B cell (primary cell): ENCODE results near the gene TBC1D1.

Experiments
- CTCF ChIP-seq: fragments of 200-600 bp; IDR thresholded peaks from one replicate; pipeline ENCODE4 v1.8.0; 2022; ENCODE audit warnings: antibody characterized with exemption, mild to moderate bottlenecking
- EZH2 ChIP-seq: IDR thresholded peaks from 2 replicates; pipeline ENCODE4 v1.6.1; 2012; ENCODE audit warnings: borderline replicate concordance, low read depth, mild to moderate bottlenecking, moderate library complexity, low read length; ENCODE audit not compliant: insufficient read depth, poor library complexity, severe bottlenecking

DNA sequence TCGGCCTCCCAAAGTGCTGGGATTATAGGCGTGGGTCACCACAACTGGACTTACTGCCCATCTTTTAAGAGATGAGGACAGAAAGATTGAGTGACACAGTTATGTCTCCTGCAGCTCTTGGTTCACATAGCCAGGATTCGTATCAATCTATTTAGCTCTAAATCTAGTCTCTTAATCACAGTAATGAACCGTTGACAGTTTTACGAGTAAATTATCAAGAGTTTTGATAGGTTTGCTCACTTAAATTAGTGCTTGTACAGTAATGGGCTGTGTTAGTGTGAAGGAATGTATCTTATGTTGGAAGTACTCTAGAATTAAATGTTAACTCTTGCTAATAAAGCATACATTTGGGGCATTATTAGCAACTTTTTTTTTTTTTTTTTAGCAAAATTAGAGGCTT, 175.0 kb downstream of the TBC1D1 start:
- no peak for TF ChIP-seq CTCF
- no peak for TF ChIP-seq EZH2
